WI38 (cell line): ENCODE data around the gene MOB3C.
"Not testable (repeated sequence)": the region's sequence is repeated elsewhere in the genome, so short reads cannot be mapped to it uniquely, and the experiment has no call there.

Experiments
- H3K4me3 ChIP-seq: 2 replicates; pipeline ENCODE4 v1.5.1; 2011; ENCODE audit warnings: low read depth, mild to moderate bottlenecking, control low read depth, low read length
- TF ChIP-seq, protein P1 (sequence below): IDR thresholded peaks from 2 replicates; pipeline ENCODE4 v1.5.1; 2012; ENCODE audit warnings: low read depth, mild to moderate bottlenecking, control low read depth, low read length

MOB3C gene

DNA sequence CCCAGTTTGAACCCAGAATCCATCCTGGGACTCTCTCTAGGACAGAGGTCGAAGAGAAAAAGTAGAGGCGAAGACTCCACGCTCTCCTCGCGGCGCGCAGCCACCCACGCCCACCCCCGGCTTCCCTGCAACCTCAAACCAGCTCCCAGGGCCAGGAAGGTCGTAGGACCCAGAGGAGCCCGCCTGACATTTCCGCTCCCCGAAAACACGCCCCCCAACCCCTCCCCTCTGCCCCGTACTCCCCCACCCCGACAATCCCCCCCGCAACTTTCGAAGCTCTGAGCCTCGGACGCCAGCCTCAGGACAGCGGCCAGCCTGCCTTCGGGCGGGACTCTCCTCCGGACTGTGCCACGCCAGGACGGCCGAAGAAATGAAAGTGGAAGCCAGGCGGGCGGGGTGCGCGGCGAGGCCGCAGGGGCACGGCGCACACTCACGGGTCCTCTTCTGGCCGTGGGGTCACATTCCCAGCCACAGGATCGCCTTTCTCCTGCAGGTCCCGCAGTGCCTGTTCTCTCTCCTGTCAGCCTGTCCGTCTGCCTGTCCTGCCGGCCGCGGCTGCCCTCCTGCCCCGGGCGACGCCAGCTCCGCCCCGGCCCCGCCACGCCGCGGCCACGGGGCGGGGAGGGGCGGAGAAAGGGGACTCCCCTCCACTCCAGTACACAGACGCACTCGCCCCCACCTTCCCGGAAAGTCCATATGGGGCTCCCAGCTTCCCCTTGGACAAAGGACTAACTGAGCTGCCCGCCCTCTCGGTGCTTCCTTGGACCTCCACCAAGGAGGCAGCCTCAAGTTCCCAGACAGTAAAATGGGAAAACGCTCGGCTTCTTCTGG, at the start of gene MOB3C:
TSS of gene MOB3C (minus strand) at position 535 of the 831 bp plus-strand sequence. CDS start 3,490 bp downstream, outside the sequence.
- peak within 1 kb of the TSS; percentile 72 for H3K4me3 ChIP-seq
- TF ChIP-seq, protein P1, sequence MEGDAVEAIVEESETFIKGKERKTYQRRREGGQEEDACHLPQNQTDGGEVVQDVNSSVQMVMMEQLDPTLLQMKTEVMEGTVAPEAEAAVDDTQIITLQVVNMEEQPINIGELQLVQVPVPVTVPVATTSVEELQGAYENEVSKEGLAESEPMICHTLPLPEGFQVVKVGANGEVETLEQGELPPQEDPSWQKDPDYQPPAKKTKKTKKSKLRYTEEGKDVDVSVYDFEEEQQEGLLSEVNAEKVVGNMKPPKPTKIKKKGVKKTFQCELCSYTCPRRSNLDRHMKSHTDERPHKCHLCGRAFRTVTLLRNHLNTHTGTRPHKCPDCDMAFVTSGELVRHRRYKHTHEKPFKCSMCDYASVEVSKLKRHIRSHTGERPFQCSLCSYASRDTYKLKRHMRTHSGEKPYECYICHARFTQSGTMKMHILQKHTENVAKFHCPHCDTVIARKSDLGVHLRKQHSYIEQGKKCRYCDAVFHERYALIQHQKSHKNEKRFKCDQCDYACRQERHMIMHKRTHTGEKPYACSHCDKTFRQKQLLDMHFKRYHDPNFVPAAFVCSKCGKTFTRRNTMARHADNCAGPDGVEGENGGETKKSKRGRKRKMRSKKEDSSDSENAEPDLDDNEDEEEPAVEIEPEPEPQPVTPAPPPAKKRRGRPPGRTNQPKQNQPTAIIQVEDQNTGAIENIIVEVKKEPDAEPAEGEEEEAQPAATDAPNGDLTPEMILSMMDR = no peak

DNA sequence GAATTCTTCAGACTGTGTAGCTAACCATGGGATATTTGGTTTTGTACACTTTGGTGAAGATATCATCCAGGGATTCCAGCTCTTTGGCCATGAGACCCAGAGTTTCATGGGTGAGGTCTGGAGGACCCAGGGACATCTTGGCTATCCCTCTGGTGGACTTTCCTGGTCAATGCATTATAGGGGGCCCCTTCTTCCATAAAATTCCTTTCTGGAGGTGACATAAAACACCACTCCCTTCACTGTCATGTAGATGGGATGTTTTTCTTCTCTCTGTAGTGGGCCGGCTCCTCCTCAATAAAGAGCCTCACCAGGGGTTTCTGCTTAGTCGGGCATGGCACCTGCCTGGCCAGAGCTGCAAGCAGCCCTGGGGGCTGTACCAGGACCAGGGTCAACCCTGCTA, 49.4 kb upstream of the MOB3C start:
- TF ChIP-seq, protein P1 = no peak
- no peak overlapping the region for H3K4me3 ChIP-seq

DNA sequence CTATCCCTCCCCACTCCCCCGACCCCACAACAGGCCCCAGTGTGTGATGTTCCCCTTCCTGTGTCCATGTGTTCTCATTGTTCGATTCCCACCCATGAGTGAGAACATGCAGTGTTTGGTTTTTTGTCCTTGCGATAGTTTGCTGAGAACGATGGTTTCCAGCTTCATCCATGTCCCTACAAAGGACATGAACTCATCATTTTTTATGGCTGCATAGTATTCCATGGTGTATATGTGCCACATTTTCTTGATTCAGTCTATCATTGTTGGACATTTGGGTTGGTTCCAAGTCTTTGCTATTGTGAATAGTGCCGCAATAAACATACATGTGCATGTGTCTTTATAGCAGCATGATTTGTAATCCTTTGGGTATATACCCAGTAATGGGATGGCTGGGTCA, 46.3 kb upstream of the MOB3C start:
- not testable (repeated sequence) for H3K4me3 ChIP-seq

DNA sequence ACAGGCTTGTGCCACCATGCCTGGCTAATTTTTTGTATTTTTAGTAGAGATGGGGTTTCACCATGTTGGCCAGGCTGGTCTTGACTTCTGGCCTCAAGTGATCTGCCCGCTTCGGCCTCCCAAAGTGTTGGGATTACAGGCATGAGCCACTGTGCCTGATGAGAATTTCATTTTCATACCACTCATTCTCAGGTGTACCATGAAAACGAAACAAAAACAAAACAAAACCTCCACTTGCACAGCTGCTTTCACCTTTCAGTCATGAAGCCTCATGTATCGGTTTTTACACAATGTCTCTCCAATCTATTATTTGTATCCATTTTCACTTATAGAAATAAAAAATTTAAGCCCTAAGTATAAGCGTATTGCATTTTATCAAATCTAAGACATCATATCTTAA, 43.5 kb upstream of the MOB3C start:
- not testable (repeated sequence) for H3K4me3 ChIP-seq

DNA sequence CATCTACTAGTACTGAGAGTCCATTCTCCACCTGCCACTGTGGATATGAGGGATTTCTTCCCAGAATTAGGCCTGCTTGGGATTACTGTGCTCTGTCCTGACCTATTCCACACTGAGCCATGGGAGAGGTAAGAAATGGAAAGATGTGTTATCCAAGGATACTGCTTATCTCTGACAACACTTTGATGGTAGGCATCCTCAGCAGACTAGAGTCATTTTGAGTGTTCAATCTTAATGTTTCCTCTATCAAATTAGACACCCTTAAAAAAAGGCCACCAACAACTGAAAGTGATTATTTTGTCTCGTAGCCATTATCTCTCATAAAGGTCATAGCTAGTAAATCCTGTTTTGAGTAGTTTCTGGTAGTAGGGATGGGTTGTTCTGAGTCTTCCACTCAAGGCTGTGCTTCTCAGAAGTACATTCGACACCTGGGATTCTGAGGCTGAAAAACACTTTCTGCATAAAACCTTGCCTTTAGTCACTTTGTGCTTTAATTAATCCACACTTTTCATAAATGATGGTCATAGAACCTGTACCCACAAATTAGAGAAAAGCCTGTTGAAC, 42.8 kb upstream of the MOB3C start:
- TF ChIP-seq, protein P1 = no peak
- H3K4me3 ChIP-seq = no peak overlapping the region

DNA sequence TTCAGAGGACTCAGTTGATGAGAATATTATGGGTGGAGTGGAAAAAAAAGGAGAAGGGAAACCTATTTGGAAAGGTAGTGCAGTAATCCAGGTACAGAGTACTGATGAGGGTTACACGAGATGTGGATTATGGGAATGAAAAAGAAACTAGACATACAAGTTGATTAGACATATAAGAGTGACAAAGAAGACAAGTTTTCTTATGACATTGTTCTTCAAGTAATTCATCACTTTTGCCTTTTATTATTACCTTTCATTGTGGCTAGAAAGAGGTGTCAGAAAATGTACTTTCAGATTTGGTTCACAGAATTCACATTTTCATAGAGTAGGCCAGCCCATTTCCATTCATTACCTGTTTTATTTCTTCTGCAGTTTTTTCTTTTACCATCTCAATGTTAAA, 41.2 kb upstream of the MOB3C start:
- no peak overlapping the region for H3K4me3 ChIP-seq
- TF ChIP-seq, protein P1 = no peak

DNA sequence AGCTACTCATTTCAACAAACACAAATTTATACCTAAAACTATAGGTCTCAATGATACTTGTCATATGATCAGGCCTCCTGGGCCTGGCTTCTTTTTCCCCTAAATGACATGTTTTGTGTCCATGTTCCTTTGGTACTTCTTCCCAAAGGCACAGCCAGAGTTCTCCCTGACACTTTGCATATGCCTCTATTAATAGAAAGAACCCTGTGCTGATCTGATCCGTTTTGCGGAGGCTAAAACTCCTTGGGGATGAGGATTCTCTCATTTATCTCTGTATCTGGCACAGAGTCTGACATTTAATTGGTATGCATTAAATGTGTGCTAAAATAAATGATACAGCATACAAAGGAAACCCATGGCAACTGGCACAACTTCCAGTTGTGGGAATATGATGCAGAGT, 40.0 kb upstream of the MOB3C start:
- TF ChIP-seq, protein P1 = no peak
- no peak overlapping the region for H3K4me3 ChIP-seq

DNA sequence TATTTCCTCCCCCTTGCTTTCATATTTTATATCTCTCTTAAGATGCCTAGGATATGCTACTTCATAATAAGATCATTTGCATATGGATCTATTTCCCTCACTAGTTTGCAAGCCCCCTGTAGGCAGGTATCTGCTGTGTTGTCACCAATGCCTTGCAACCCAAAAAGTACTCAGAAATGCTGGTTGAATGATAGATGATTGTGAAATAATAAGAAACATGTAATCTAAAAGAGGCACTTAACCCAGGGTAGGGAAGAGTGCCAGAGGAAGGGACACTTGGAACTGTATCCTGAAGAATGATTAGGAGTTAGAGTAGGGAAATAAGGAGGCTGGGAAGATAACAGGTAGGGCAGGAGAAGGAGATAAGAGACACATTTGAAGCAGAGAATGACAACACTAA, 39.2 kb upstream of the MOB3C start:
- TF ChIP-seq, protein P1 = no peak
- no peak overlapping the region for H3K4me3 ChIP-seq

DNA sequence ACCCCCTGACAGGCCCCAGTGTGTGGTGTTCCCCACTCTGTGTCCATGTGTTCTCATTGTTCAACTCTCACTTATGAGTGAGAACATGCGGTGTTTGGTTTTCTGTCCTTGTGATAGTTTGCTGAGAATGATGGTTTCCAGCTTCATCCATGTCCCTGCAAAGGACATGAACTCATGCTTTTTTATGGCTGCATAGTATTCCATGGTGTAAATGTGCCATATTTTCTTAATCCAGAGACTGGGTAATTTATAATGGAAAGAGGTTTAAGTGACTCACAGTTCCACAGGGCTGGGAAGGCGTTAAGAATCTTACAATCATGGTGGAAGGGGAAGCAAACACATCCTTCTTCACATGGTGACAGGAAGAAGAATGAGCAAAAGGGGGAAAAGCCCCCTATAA, 38.1 kb upstream of the MOB3C start:
- not testable (repeated sequence) for H3K4me3 ChIP-seq
